ENCODE data around the gene FGD2. TPM values are rescaled to one million over a fixed set of nuclear protein-coding genes. Genes with fewer than 3 reads are reported as not detected.

Gene FGD2
- total and polyA plus RNA-seq, 9 of the 15 experiments (the other 6 are each of a cell fraction or from before 2014, with no cell fraction given): 0.09 TPM; not detected in 8

DNA sequence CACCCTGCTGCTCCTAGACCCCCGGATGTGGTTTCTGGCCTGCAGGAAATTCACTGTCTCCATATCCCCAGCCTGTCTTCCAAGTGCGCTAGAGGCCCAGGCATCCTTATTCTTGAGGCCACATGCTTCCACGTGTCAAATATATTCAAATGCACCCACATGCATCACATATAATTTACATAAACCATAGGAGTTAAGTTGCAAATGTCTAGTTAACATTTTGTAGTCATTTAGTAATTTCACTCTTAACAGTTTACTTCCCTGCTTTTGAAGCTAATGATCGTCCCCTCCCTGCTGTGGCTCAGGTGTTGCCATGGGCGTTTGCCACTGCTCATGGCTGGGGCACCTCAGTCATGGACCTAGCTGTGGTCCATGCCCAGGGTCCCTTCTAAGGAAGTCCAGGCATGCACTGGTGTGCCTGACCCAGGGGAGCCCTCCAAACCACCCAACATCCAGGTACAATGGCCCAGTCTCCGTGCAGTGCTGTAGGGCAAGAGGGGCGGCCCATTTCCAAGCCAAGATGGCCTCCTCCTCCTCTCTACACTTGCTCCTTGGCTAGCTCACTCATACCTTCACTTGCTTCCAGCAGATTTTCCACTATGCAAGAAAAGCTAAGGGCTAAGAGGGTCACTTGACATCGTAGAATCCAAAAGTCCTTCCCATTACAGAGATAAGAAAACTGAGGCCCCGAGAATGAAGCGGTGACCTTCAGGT is 42.4 kb downstream of the FGD2 start (continued):
- TF ChIP-seq MGA (IDR thresholded peaks at IDR 0.05) (peak; percentile 87), ZNF143 (CRISPR knock-in tag; IDR thresholded peaks at IDR 0.05) (no peak), CBX1 (IDR thresholded peaks at IDR 0.05; ENCODE audit: low read depth) (0 out of 2 replicates have a peak, but pooled peaks have one; percentile 60), CHD4 (IDR thresholded peaks at IDR 0.05; ENCODE audit: insufficient read depth, insufficient replicate concordance, low read depth, low read length, poor library complexity, severe bottlenecking) (peak; percentile 76), SP1 (CRISPR knock-in tag; IDR thresholded peaks at IDR 0.05) (0 out of 2 replicates have a peak, but pooled peaks have one; percentile 3), MCM5 (IDR thresholded peaks at IDR 0.05; ENCODE audit: low read depth) (no peak), DIDO1 (tag; IDR thresholded peaks at IDR 0.05; ENCODE audit: low read depth) (no peak), XRCC5 (IDR thresholded peaks at IDR 0.05; ENCODE audit: low read depth, low read length) (0 out of 2 replicates have a peak, but pooled peaks have one; percentile 17)
- TF ChIP-seq, protein P1, sequence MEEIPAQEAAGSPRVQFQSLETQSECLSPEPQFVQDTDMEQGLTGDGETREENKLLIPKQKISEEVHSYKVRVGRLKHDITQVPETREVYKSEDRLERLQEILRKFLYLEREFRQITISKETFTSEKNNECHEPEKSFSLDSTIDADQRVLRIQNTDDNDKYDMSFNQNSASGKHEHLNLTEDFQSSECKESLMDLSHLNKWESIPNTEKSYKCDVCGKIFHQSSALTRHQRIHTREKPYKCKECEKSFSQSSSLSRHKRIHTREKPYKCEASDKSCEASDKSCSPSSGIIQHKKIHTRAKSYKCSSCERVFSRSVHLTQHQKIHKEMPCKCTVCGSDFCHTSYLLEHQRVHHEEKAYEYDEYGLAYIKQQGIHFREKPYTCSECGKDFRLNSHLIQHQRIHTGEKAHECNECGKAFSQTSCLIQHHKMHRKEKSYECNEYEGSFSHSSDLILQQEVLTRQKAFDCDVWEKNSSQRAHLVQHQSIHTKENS (CRISPR knock-in tag; IDR thresholded peaks at IDR 0.05): no peak
- TF ChIP-seq, protein P2, sequence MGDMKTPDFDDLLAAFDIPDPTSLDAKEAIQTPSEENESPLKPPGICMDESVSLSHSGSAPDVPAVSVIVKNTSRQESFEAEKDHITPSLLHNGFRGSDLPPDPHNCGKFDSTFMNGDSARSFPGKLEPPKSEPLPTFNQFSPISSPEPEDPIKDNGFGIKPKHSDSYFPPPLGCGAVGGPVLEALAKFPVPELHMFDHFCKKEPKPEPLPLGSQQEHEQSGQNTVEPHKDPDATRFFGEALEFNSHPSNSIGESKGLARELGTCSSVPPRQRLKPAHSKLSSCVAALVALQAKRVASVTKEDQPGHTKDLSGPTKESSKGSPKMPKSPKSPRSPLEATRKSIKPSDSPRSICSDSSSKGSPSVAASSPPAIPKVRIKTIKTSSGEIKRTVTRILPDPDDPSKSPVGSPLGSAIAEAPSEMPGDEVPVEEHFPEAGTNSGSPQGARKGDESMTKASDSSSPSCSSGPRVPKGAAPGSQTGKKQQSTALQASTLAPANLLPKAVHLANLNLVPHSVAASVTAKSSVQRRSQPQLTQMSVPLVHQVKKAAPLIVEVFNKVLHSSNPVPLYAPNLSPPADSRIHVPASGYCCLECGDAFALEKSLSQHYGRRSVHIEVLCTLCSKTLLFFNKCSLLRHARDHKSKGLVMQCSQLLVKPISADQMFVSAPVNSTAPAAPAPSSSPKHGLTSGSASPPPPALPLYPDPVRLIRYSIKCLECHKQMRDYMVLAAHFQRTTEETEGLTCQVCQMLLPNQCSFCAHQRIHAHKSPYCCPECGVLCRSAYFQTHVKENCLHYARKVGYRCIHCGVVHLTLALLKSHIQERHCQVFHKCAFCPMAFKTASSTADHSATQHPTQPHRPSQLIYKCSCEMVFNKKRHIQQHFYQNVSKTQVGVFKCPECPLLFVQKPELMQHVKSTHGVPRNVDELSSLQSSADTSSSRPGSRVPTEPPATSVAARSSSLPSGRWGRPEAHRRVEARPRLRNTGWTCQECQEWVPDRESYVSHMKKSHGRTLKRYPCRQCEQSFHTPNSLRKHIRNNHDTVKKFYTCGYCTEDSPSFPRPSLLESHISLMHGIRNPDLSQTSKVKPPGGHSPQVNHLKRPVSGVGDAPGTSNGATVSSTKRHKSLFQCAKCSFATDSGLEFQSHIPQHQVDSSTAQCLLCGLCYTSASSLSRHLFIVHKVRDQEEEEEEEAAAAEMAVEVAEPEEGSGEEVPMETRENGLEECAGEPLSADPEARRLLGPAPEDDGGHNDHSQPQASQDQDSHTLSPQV (IDR thresholded peaks at IDR 0.05): peak; percentile 34; the same call in 1 of the 2 replicates
